Karpas-422 (cell line): Measurements from ENCODE around the gene ANKRD1. TPM values are rescaled to one million over a fixed set of nuclear protein-coding genes. Genes with fewer than 3 reads are reported as not detected.

Experiments
- DNase-seq: peaks from one replicate; pipeline ENCODE4 v3.0.0-alpha.2; 2015
- H2AFZ ChIP-seq: fragments of 200-600 bp; sonication (generic); 2 replicates; pipeline ENCODE4 v1.6.1; 2014; ENCODE audit warnings: antibody characterized with exemption, low read length, mixed read lengths
- H3K27ac ChIP-seq: fragments of 200-600 bp; sonication (generic); 2 replicates; pipeline ENCODE4 v1.5.1; 2014; ENCODE audit warnings: mild to moderate bottlenecking, low read length, moderate library complexity
- H3K27me3 ChIP-seq: fragments of 200-600 bp; sonication (generic); 2 replicates; pipeline ENCODE4 v1.6.1; 2014; ENCODE audit warnings: low read length, mixed read lengths
- H3K36me3 ChIP-seq: fragments of 200-600 bp; sonication (generic); 2 replicates; pipeline ENCODE4 v1.6.1; 2014; ENCODE audit warnings: low read length, mixed read lengths; ENCODE audit not compliant: insufficient read depth
- H3K4me1 ChIP-seq: fragments of 200-600 bp; sonication (generic); 2 replicates; pipeline ENCODE4 v1.6.1; 2014; ENCODE audit warnings: mild to moderate bottlenecking, low read length, mixed read lengths
- H3K4me2 ChIP-seq: fragments of 200-600 bp; sonication (generic); 2 replicates; pipeline ENCODE4 v1.6.1; 2014; ENCODE audit warnings: low read length, low read depth, mild to moderate bottlenecking; ENCODE audit not compliant: poor library complexity, severe bottlenecking
- H3K4me3 ChIP-seq: fragments of 200-600 bp; sonication (generic); 2 replicates; pipeline ENCODE4 v1.5.1; 2014; ENCODE audit warnings: mild to moderate bottlenecking, antibody characterized with exemption, low read length, mixed read lengths
- H3K79me2 ChIP-seq: fragments of 200-600 bp; sonication (generic); 2 replicates; pipeline ENCODE4 v1.6.1; 2014; ENCODE audit warnings: mild to moderate bottlenecking, low read length, mixed read lengths
- H3K9ac ChIP-seq: fragments of 200-600 bp; sonication (generic); 2 replicates; pipeline ENCODE4 v1.6.0; 2014; ENCODE audit warnings: low read length
- H3K9me2 ChIP-seq: fragments of 200-600 bp; sonication (generic), shearing (Covaris generic); replicated peaks from 2 replicates; pipeline ENCODE4 v1.6.0; 2014; ENCODE audit warnings: mild to moderate bottlenecking, low read length, moderate library complexity; ENCODE audit not compliant: insufficient read depth
- H3K9me3 ChIP-seq: fragments of 300-700, 200-600 bp; sonication (generic); 2 replicates; pipeline ENCODE4 v1.6.1; 2014; ENCODE audit warnings: low read length, mixed read lengths
- H4K20me1 ChIP-seq: fragments of 200-600 bp; sonication (generic); 2 replicates; pipeline ENCODE4 v1.6.1; 2014; ENCODE audit warnings: mild to moderate bottlenecking, antibody characterized with exemption, low read length, low read depth; ENCODE audit not compliant: insufficient read depth
- total RNA-seq: library from RNA; depleted of rRNA; stranded (reverse); fragments of >200 nt; shearing (Covaris generic); gene quantifications from 2 replicates; pipeline ENCODE4 v1.2.3, GENCODE V29; 2014; ENCODE audit warnings: low replicate concordance

ANKRD1 gene
- total RNA-seq, 1 experiment from 2014 or later = not detected

GRCh38 chr10:90929179-90929578 lies 8.3 kb upstream of the ANKRD1 start:
- H3K79me2 ChIP-seq = no peaks in the 10 kb centered on the region
- H3K9me2 ChIP-seq = no peaks in the 10 kb centered on the region
- no peaks in the 10 kb centered on the region for H3K9me3 ChIP-seq
- no peak overlapping the region for H3K4me2 ChIP-seq
- H2AFZ ChIP-seq = no peak overlapping the region
- H3K27me3 ChIP-seq = no peaks in the 10 kb centered on the region
- H3K36me3 ChIP-seq = no peaks in the 10 kb centered on the region
- no peak overlapping the region for H3K4me3 ChIP-seq
- no peak for DNase-seq
- H3K9ac ChIP-seq = no peak overlapping the region
- H4K20me1 ChIP-seq = no peaks in the 10 kb centered on the region
- no peak overlapping the region for H3K27ac ChIP-seq
- no peaks in the 10 kb centered on the region for H3K4me1 ChIP-seq

DNA sequence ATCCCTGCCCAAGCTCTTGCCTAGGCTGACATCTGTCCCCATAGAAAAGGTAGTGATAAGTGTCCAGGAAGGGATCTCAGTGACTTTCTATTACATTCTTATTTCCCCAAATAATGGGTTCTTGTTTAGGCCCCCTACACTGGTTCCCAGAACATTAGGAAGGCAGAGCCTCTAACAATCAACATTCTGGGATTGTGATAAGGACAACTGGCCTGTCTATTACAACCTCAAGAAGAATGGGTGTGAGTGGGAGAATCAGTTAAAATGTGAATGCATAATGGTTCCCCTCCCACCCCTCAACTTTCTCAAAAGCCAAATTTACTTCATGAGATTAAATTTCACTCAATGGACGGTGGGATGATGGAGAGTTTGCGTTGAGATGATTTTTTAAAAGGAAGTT lies 6.4 kb upstream of the ANKRD1 start:
- Histone ChIP-seq H4K20me1 (no peaks in the 10 kb centered on the region), H3K9ac (no peak overlapping the region), H3K9me2 (no peaks in the 10 kb centered on the region)

GRCh38 chr10:90925079-90926029 lies 4.5 kb upstream of the ANKRD1 start:
- Histone ChIP-seq H3K36me3 (no peaks in the 10 kb centered on the region), H3K79me2 (no peaks in the 10 kb centered on the region)
- DNase-seq = no peak

More for the DNA sequence above, 6.4 kb upstream of the ANKRD1 start:
- H3K79me2 ChIP-seq = no peaks in the 10 kb centered on the region
- H3K36me3 ChIP-seq = no peaks in the 10 kb centered on the region
- no peak overlapping the region for H3K27ac ChIP-seq
- no peak overlapping the region for H3K4me2 ChIP-seq
- DNase-seq = no peak
- H2AFZ ChIP-seq = no peak overlapping the region
- H3K4me1 ChIP-seq = no peaks in the 10 kb centered on the region
- H3K27me3 ChIP-seq = no peaks in the 10 kb centered on the region
- H3K4me3 ChIP-seq = no peak overlapping the region
- no peaks in the 10 kb centered on the region for H3K9me3 ChIP-seq

DNA sequence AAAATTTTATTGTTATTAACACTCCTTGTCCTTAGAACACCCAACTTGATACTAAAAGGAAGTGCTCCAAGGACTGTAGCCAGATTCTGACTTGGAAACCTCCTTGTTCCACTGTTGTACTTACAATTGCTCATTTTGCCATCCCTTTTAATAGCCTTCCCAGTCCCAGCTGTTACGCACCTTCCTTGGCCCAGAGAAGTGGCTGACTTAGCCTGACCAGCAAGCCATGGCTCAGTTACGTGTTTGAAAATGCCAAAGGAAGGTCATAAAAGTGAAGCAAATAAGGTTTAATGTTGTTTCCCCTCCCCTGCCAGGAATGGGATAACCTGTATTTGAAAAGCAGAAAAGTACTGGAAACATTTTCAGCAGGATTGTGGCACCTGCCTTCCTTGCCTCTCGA lies 3.7 kb upstream of the ANKRD1 start:
- Histone ChIP-seq H3K36me3 (no peaks in the 10 kb centered on the region), H3K4me3 (no peak overlapping the region), H3K27me3 (no peaks in the 10 kb centered on the region), H3K9me3 (no peaks in the 10 kb centered on the region), H3K4me1 (no peaks in the 10 kb centered on the region), H4K20me1 (no peaks in the 10 kb centered on the region), H3K27ac (no peak overlapping the region), H3K4me2 (no peak overlapping the region), H3K9ac (no peak overlapping the region), H3K79me2 (no peaks in the 10 kb centered on the region), H2AFZ (no peak overlapping the region), H3K9me2 (no peaks in the 10 kb centered on the region)
- no peak for DNase-seq

More at GRCh38 chr10:90925079-90926029, 4.5 kb upstream of the ANKRD1 start:
- Histone ChIP-seq H3K4me1 (no peaks in the 10 kb centered on the region), H3K9me3 (no peaks in the 10 kb centered on the region), H4K20me1 (no peaks in the 10 kb centered on the region), H3K9ac (no peak overlapping the region), H3K27me3 (no peaks in the 10 kb centered on the region), H2AFZ (no peak overlapping the region), H3K4me2 (no peak overlapping the region), H3K27ac (no peak overlapping the region), H3K9me2 (no peaks in the 10 kb centered on the region), H3K4me3 (no peak overlapping the region)

- DNase-seq = no peak
- no peaks in the 10 kb centered on the region for H3K79me2 ChIP-seq
- H3K9me3 ChIP-seq = no peaks in the 10 kb centered on the region
- H3K27ac ChIP-seq = no peak overlapping the region
- no peaks in the 10 kb centered on the region for H3K27me3 ChIP-seq
- no peaks in the 10 kb centered on the region for H4K20me1 ChIP-seq
- H3K4me1 ChIP-seq = no peaks in the 10 kb centered on the region
- H3K9ac ChIP-seq = no peak overlapping the region
- H3K9me2 ChIP-seq = no peaks in the 10 kb centered on the region
- no peak overlapping the region for H3K4me3 ChIP-seq
- H3K4me2 ChIP-seq = no peak overlapping the region
- H2AFZ ChIP-seq = no peak overlapping the region
- no peaks in the 10 kb centered on the region for H3K36me3 ChIP-seq
Observed at GRCh38 chr10:90923111-90923731, 2.3 kb upstream of the ANKRD1 start.

DNA sequence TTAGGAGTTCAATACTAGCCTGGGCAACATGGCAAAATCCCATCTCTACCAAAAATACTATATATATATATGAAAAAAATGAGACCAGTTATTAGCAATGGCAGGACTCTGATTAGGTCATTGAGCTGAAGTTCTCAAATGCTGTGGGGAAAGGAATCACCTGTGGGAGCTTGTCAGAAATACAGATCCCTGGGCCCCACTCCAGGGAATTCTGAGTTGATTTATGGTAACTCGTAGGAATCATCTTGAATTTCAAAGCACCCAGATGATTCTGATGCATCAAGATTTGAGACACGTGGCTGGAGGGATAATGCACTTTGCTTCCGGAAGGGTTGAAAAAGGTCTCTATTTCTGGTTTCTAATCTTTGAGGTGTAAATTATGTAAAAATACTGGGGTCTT lies 1.0 kb upstream of the ANKRD1 start:
- Histone ChIP-seq H4K20me1 (no peaks in the 10 kb centered on the region), H3K9ac (no peak overlapping the region), H3K79me2 (no peaks in the 10 kb centered on the region), H3K4me2 (no peak overlapping the region), H3K27ac (no peak overlapping the region), H3K4me1 (no peaks in the 10 kb centered on the region), H3K4me3 (no peak overlapping the region), H3K27me3 (no peaks in the 10 kb centered on the region), H3K9me2 (no peaks in the 10 kb centered on the region), H3K36me3 (no peaks in the 10 kb centered on the region), H3K9me3 (no peaks in the 10 kb centered on the region), H2AFZ (no peak overlapping the region)
- no peak for DNase-seq

DNA sequence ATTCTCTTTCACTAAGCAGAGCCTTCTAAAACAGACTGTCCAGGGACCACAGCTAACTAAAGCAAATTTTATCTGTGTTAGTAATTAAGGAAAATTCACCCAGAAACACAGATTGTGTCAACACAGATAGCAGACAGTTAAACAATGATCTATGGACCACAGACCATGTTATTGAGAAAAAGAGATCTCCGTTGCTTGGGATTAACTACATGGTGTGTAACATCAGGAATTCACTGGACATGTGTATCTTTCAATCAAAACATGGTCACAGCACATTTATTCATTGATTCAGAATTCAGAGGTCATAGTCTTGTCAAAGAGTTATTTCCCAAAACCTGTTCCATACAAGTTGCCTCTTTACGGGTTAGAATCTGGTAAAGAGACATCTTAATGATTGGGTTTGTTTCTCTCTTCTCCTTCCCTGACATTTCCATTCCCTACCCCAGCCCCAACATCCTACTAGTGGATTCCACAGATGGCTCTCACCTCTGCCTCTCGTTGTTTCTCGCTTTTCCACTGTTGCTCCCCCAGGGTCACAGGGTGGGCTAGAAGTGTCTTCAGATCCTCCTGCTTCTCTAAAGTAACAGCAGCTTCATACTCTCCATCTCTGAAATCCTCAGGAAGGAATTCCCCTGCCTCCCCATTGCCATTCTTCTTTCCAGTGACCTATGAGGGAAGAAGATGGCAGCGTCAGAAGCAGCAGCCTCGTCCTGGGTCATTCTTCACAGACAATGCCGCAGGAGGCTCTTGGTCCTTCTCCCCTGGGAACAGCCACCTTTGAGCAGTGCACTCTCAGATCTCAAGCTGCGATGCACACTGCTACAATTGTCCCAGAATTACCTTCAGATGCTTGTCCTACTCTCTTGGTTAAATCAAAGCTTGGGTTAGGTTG lies 958 bp downstream of the ANKRD1 start:
- Histone ChIP-seq H4K20me1 (no peaks in the 10 kb centered on the region), H3K36me3 (no peaks in the 10 kb centered on the region), H3K79me2 (no peaks in the 10 kb centered on the region), H2AFZ (no peak overlapping the region), H3K27me3 (no peaks in the 10 kb centered on the region), H3K9ac (no peak overlapping the region), H3K27ac (no peak overlapping the region), H3K9me2 (no peaks in the 10 kb centered on the region), H3K4me2 (no peak overlapping the region), H3K9me3 (no peaks in the 10 kb centered on the region), H3K4me1 (no peaks in the 10 kb centered on the region), H3K4me3 (no peak overlapping the region)
- no peak for DNase-seq

- no peaks in the 10 kb centered on the region for H3K79me2 ChIP-seq
- no peaks in the 10 kb centered on the region for H3K9me3 ChIP-seq
- no peak overlapping the region for H3K27ac ChIP-seq
- H3K4me3 ChIP-seq = no peak overlapping the region
- H3K4me1 ChIP-seq = no peaks in the 10 kb centered on the region
- no peak overlapping the region for H3K4me2 ChIP-seq
- H3K9ac ChIP-seq = no peak overlapping the region
- no peaks in the 10 kb centered on the region for H3K36me3 ChIP-seq
- H3K9me2 ChIP-seq = no peaks in the 10 kb centered on the region
- H2AFZ ChIP-seq = no peak overlapping the region
- no peaks in the 10 kb centered on the region for H4K20me1 ChIP-seq
- no peak for DNase-seq
- H3K27me3 ChIP-seq = no peaks in the 10 kb centered on the region
Observed at GRCh38 chr10:90917968-90918318, 2.9 kb downstream of the ANKRD1 start.
